ENCODE results near the gene CHST8.

- TF ChIP-seq CTCF (IDR thresholded peaks at IDR 0.05; ENCODE audit: borderline replicate concordance, extremely low read depth, low read length, poor library complexity, severe bottlenecking) (no peak), EZH2 (IDR thresholded peaks at IDR 0.05; ENCODE audit: borderline replicate concordance, low read depth, low read length, severe bottlenecking) (no peak)
These were observed 150.5 kb downstream of the CHST8 start for GRCh38 chr19:33772102-33772857.
